ENCODE results near the gene HMCES.

Gene HMCES

GRCh38 chr3:129234441-129234840 lies 44.2 kb upstream of the HMCES start:
- no peak for TF ChIP-seq CTCF (IDR thresholded peaks at IDR 0.05; ENCODE audit: extremely low read depth, insufficient read depth, missing control alignments)
- no peak for DNase-seq (ENCODE audit: low spot score)
- in situ Hi-C loops (cut with MboI; ENCODE audit: low pct_unique_long_range_greater_than_20kb, low sequenced_read_pairs, unreplicated experiment) = no loop called here

GRCh38 chr3:129235344-129235917 lies 43.2 kb upstream of the HMCES start:
- in situ Hi-C loops (cut with MboI; ENCODE audit: low pct_unique_long_range_greater_than_20kb, low sequenced_read_pairs, unreplicated experiment) = no loop called here
- no peak for TF ChIP-seq CTCF (IDR thresholded peaks at IDR 0.05; ENCODE audit: extremely low read depth, insufficient read depth, missing control alignments)
- no peak for DNase-seq (ENCODE audit: low spot score)

DNA sequence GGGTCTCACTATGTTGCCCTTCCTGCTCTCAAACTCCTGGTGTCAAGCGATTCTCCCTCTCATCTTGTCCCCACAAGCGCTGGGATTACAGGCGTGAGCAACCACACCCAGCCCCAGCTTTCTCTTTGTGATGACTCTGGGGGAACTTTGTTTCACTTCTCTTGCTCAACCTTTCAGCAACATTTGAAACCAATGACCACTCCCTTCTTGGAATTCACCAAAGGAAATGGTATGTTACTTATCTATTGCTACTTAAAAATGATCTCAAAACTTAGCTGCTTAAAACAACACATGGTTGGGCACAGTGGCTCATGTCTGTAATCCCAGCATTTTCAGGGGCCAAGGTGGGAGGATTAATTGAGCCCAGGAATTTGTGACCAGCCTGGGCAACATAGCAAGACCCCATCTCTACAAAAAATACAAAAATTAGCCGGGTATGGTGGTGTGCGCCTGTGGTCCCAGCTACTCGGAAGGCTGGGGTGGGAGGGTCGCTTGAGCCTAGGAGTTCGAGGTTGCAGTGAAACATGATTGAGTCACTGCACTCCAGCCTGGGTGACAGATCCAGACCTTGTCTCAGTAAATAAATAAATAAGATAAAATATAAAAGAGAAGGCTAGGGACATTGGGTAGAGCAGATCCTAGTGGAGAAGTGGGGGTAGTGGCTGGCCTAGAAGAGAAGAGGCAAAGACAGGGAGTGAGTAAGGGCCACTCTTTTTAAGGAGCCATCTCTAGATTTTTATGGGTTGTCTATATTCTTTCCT lies 39.5 kb upstream of the HMCES start:
- TF ChIP-seq CTCF (IDR thresholded peaks at IDR 0.05; ENCODE audit: extremely low read depth, insufficient read depth, missing control alignments) = no peak
- in situ Hi-C loops (cut with MboI; ENCODE audit: low pct_unique_long_range_greater_than_20kb, low sequenced_read_pairs, unreplicated experiment) = no loop called here
- DNase-seq (ENCODE audit: low spot score) = no peak

DNA sequence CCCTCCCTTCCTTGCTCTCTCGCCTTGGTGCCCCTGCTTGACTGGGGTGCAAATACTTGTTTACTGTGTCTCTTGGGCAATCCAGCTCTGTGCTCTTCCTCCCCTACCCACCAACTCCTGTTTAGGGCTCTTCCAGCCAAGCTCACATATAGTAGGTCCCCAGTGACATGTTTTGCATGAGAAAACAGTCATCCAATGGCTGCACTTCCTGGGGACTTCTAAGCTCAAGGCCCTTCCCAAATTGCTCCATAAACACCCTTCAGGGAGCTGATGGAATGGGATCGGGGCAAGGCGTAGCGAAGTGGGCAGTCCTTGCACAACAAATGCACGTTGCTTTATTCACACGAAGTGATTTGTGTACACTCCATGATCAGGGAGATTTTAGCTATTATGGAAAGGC lies 38.7 kb upstream of the HMCES start:
- in situ Hi-C loops (cut with MboI; ENCODE audit: low pct_unique_long_range_greater_than_20kb, low sequenced_read_pairs, unreplicated experiment) = loop anchor here (10.0 kb wide), 1 partner anchor 185 kb away; no protein-coding TSS in a partner anchor
- no peak for DNase-seq (ENCODE audit: low spot score)
- no peak for TF ChIP-seq CTCF (IDR thresholded peaks at IDR 0.05; ENCODE audit: extremely low read depth, insufficient read depth, missing control alignments)

- in situ Hi-C loops (cut with MboI; ENCODE audit: low pct_unique_long_range_greater_than_20kb, low sequenced_read_pairs, unreplicated experiment) = loop anchor here (10.0 kb wide), 1 partner anchor 186 kb away; no protein-coding TSS in a partner anchor
- no peak for DNase-seq (ENCODE audit: low spot score)
- TF ChIP-seq CTCF (IDR thresholded peaks at IDR 0.05; ENCODE audit: extremely low read depth, insufficient read depth, missing control alignments) = no peak
These were observed 38.2 kb upstream of the HMCES start for GRCh38 chr3:129240436-129240835.

- no peak for TF ChIP-seq CTCF (IDR thresholded peaks at IDR 0.05; ENCODE audit: extremely low read depth, insufficient read depth, missing control alignments)
- in situ Hi-C loops (cut with MboI; ENCODE audit: low pct_unique_long_range_greater_than_20kb, low sequenced_read_pairs, unreplicated experiment) = loop anchor here (10.0 kb wide), 1 partner anchor 190 kb away; no protein-coding TSS in a partner anchor
- no peak for DNase-seq (ENCODE audit: low spot score)
These were observed 33.5 kb upstream of the HMCES start for GRCh38 chr3:129245141-129245540.
